Large intestine (tissue), 3 donors: ENCODE results near the gene GPRC5D. TPM values are rescaled to one million over a fixed set of nuclear protein-coding genes. Genes with fewer than 3 reads are reported as not detected.

Source experiments
- DNase-seq, 2 donors: peaks; one replicate each; pipeline versions ENCODE4 v3.0.0 to v3.0.0-alpha.2; 2013
- H3K27ac ChIP-seq: one replicate; pipeline ENCODE4 v1.5.1; 2013; ENCODE audit warnings: low read length
- H3K27me3 ChIP-seq: 2 replicates; pipeline ENCODE4 v1.6.1; 2013; ENCODE audit warnings: low read length; ENCODE audit not compliant: control insufficient read depth, insufficient read depth
- H3K36me3 ChIP-seq: 2 replicates; pipeline ENCODE4 v1.6.1; 2013; ENCODE audit warnings: low read length; ENCODE audit not compliant: control insufficient read depth, insufficient read depth
- H3K4me1 ChIP-seq: one replicate; pipeline ENCODE4 v1.6.1; 2013; ENCODE audit warnings: low read length; ENCODE audit not compliant: control insufficient read depth, insufficient read depth
- H3K4me3 ChIP-seq: one replicate; pipeline ENCODE4 v1.5.1; 2013; ENCODE audit warnings: low read length
- H3K9me3 ChIP-seq: one replicate; pipeline ENCODE4 v1.6.1; 2013; ENCODE audit warnings: mild to moderate bottlenecking, low read depth, low read length, moderate library complexity; ENCODE audit not compliant: control insufficient read depth
- WGBS: methylation state at CpG from one replicate; pipeline ENCODE4 v1.1.5; 2013; ENCODE audit warnings: low lambda C conversion rate; ENCODE audit not compliant: insufficient coverage; 5-methylcytosine and 5-hydroxymethylcytosine counted together
- polyA plus RNA-seq: library from polyadenylated mRNA; unstranded; fragments of 120-200 nt; gene quantifications from one replicate; pipeline ENCODE4 v1.2.1, GENCODE V29; 2013

Gene GPRC5D
- polyA plus RNA-seq, 1 donor: 2.4 TPM

GRCh38 chr12:12922978-12923377 is 29.0 kb downstream of the GPRC5D start:
- no peaks in the 10 kb centered on the region for H3K27me3 ChIP-seq
- peaks cover 12% of the 10 kb centered on the region for H3K4me1 ChIP-seq
- H3K9me3 ChIP-seq: peaks cover 3% of the 10 kb centered on the region
- H3K36me3 ChIP-seq: no peaks in the 10 kb centered on the region
- no peak overlapping the region for H3K27ac ChIP-seq
- no peak for DNase-seq
- no CpG with 5 or more reads among the region's 7 CpGs for WGBS
- H3K4me3 ChIP-seq: no peak overlapping the region

GRCh38 chr12:12922191-12922616 is 29.8 kb downstream of the GPRC5D start:
- no peak overlapping the region for H3K4me3 ChIP-seq
- WGBS: 60% methylated on average over 3 of the region's 6 CpGs
- H3K27ac ChIP-seq: no peak overlapping the region
- H3K36me3 ChIP-seq: no peaks in the 10 kb centered on the region
- DNase-seq: no peak
- H3K27me3 ChIP-seq: no peaks in the 10 kb centered on the region
- peaks cover 12% of the 10 kb centered on the region for H3K4me1 ChIP-seq
- no peaks in the 10 kb centered on the region for H3K9me3 ChIP-seq

- H3K9me3 ChIP-seq: no peaks in the 10 kb centered on the region
- WGBS: 86% methylated on average over 1 of the region's 5 CpGs
- H3K27ac ChIP-seq: no peak overlapping the region
- no peaks in the 10 kb centered on the region for H3K4me1 ChIP-seq
- H3K27me3 ChIP-seq: no peaks in the 10 kb centered on the region
- H3K4me3 ChIP-seq: no peak overlapping the region
- peaks cover 3% of the 10 kb centered on the region for H3K36me3 ChIP-seq
- DNase-seq: no peak
Measured at GRCh38 chr12:12919666-12920435, 32.1 kb downstream of the GPRC5D start.

- DNase-seq: no peak
- H3K4me3 ChIP-seq: no peak overlapping the region
- no peaks in the 10 kb centered on the region for H3K9me3 ChIP-seq
- H3K27me3 ChIP-seq: no peaks in the 10 kb centered on the region
- peaks cover 3% of the 10 kb centered on the region for H3K36me3 ChIP-seq
- no peak overlapping the region for H3K27ac ChIP-seq
- WGBS: no CpG with 5 or more reads among the region's 6 CpGs
- H3K4me1 ChIP-seq: no peaks in the 10 kb centered on the region
Measured at GRCh38 chr12:12918781-12919389, 33.1 kb downstream of the GPRC5D start.

GRCh38 chr12:12917517-12917916 is 34.5 kb downstream of the GPRC5D start:
- Histone ChIP-seq H3K9me3 (no peaks in the 10 kb centered on the region), H3K27ac (no peak overlapping the region), H3K4me1 (peaks cover 4% of the 10 kb centered on the region), H3K27me3 (no peaks in the 10 kb centered on the region), H3K36me3 (peaks cover 11% of the 10 kb centered on the region), H3K4me3 (no peak overlapping the region)
- WGBS: no CpG with 5 or more reads among the region's 2 CpGs
- DNase-seq: no peak

GRCh38 chr12:12916135-12916944 is 35.6 kb downstream of the GPRC5D start:
- Histone ChIP-seq H3K36me3 (peaks cover 16% of the 10 kb centered on the region), H3K27me3 (no peaks in the 10 kb centered on the region), H3K4me1 (peaks cover 4% of the 10 kb centered on the region), H3K27ac (no peak overlapping the region), H3K4me3 (no peak overlapping the region), H3K9me3 (no peaks in the 10 kb centered on the region)
- DNase-seq: peak; percentile 68 to 73
- no CpG with 5 or more reads among the region's 19 CpGs for WGBS

GRCh38 chr12:12915656-12916055 is 36.3 kb downstream of the GPRC5D start:
- Histone ChIP-seq H3K4me3 (no peak overlapping the region), H3K27me3 (no peaks in the 10 kb centered on the region), H3K27ac (no peak overlapping the region), H3K9me3 (no peaks in the 10 kb centered on the region), H3K36me3 (peaks cover 16% of the 10 kb centered on the region), H3K4me1 (peaks cover 9% of the 10 kb centered on the region)
- no peak for DNase-seq
- 70% methylated on average over 2 of the region's 10 CpGs for WGBS

- Histone ChIP-seq H3K27me3 (no peaks in the 10 kb centered on the region), H3K4me3 (no peak overlapping the region), H3K9me3 (no peaks in the 10 kb centered on the region), H3K4me1 (peaks cover 30% of the 10 kb centered on the region), H3K27ac (no peak overlapping the region), H3K36me3 (peaks cover 26% of the 10 kb centered on the region)
- WGBS: 83% methylated on average over 1 of the region's 5 CpGs
- DNase-seq: no peak
Measured at GRCh38 chr12:12912711-12913110, 39.3 kb downstream of the GPRC5D start.

- Histone ChIP-seq H3K4me3 (no peak overlapping the region), H3K36me3 (peaks cover 23% of the 10 kb centered on the region), H3K27ac (peak overlapping the region; percentile 98), H3K4me1 (peaks cover 30% of the 10 kb centered on the region), H3K9me3 (no peaks in the 10 kb centered on the region), H3K27me3 (no peaks in the 10 kb centered on the region)
- WGBS: no CpG with 5 or more reads among the region's 4 CpGs
- no peak for DNase-seq
Measured at GRCh38 chr12:12909995-12910420, 42.0 kb downstream of the GPRC5D start.

GRCh38 chr12:12909228-12909994 is 42.6 kb downstream of the GPRC5D start:
- Histone ChIP-seq H3K36me3 (peaks cover 23% of the 10 kb centered on the region), H3K9me3 (no peaks in the 10 kb centered on the region), H3K27me3 (no peaks in the 10 kb centered on the region), H3K4me1 (peaks cover 31% of the 10 kb centered on the region), H3K4me3 (no peak overlapping the region), H3K27ac (peak overlapping the region; percentile 98)
- DNase-seq: no peak
- 100% methylated on average over 1 of the region's 4 CpGs for WGBS
